Activated CD4-positive, alpha-beta memory T cell treated with anti-CD3 and anti-CD28 coated beads, Interleukin-2, amount 10 ng/mL, durations not matched to agents 7 days and 5 days (primary cell): ENCODE data around the gene MYRF. TPM values are rescaled to one million over a fixed set of nuclear protein-coding genes. Genes with fewer than 3 reads are reported as not detected.
A peak's percentile ranks its signal among the peaks of the same experiment; 100 is the strongest.

Experiments
- CTCF ChIA-PET: fragments of 350-600 bp; sonication (Branson Sonifier 250); formaldehyde crosslinking; loops from one replicate; lab custom pipeline; 2021; ENCODE audit warnings: antibody characterized with exemption, inconsistent platforms; lab: Charles Lee
- POLR2A ChIA-PET: fragments of 350-600 bp; sonication (Branson Sonifier 250); formaldehyde crosslinking; loops from one replicate; lab custom pipeline; 2021; ENCODE audit warnings: antibody characterized with exemption; lab: Charles Lee
- DNase-seq: peaks from one replicate; pipeline ENCODE4 v3.0.0-alpha.2; 2020
- H3K27ac Mint-ChIP-seq: one replicate; pipeline ENCODE4 v1.8.0; 2021; ENCODE audit warnings: mild to moderate bottlenecking, mixed read lengths
- H3K27me3 Mint-ChIP-seq: one replicate; pipeline ENCODE4 v1.8.0; 2021; ENCODE audit warnings: mixed read lengths
- H3K36me3 Mint-ChIP-seq: one replicate; pipeline ENCODE4 v1.8.0; 2021; ENCODE audit warnings: low read depth, mixed read lengths
- H3K4me1 Mint-ChIP-seq: one replicate; pipeline ENCODE4 v1.8.0; 2021; ENCODE audit warnings: mixed read lengths
- H3K4me3 Mint-ChIP-seq: one replicate; pipeline ENCODE4 v1.8.0; 2021; ENCODE audit warnings: mild to moderate bottlenecking, mixed read lengths
- H3K9me3 Mint-ChIP-seq: one replicate; pipeline ENCODE4 v1.8.0; 2021; ENCODE audit warnings: mixed read lengths
- total RNA-seq, 2 experiments: library from RNA; stranded (reverse); gene quantifications; one replicate each; pipeline ENCODE4 v1.2.3, GENCODE V29; 2021

The MYRF gene
- total RNA-seq, 2 experiments from 2014 or later = 4.6 to 4.9 TPM

GRCh38 chr11:61777234-61778090 is 25.0 kb downstream of the MYRF start:
- no peaks in the 10 kb centered on the region for H3K36me3 Mint-ChIP-seq

DNA sequence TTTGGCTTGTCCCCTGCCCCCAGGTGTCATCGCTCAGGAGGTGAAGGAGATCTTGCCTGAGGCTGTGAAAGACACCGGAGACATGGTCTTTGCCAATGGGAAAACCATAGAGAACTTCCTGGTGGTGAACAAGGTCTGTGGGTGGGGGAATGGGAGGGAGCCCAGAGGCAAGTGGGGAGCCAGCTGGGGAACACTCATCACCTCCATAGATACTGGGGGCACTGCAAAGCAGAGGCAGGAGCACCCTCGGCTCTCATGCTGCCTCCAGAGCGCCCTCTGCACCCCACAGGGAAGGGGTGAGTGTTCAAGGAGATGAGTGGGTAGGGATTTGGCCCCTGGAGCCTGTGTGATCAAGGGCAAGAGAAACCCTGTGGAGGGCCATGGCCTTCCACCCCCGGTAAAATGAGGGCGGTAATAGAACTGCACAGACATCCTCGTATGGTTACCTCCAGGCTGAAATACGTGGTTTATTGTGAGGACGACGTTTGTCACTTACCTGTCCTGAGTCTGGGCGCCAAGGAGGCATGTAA is 26.0 kb downstream of the MYRF start:
- no peaks in the 10 kb centered on the region for H3K36me3 Mint-ChIP-seq

More at GRCh38 chr11:61777234-61778090, 25.0 kb downstream of the MYRF start:
- POLR2A ChIA-PET = interaction anchor here (7.1 kb wide), 1 partner anchor 15 kb away, joined by 52 read pairs; the partner anchor contains the start of genes FEN1 and TMEM258
- Mint-ChIP-seq H3K27me3 (peaks cover 4% of the 10 kb centered on the region), H3K4me3 (no peak overlapping the region), H3K4me1 (peaks cover 28% of the 10 kb centered on the region), H3K27ac (no peak overlapping the region), H3K9me3 (no peaks in the 10 kb centered on the region)
- peak; percentile 66 for DNase-seq
- CTCF ChIA-PET = interaction anchor here (0.7 to 1.4 kb wide), 4 partner anchors 17 to 31 kb away, joined by 3 to 4 read pairs (median 4); no protein-coding TSS in a partner anchor

GRCh38 chr11:61778920-61779650 is 26.6 kb downstream of the MYRF start:
- peaks cover 20% of the 10 kb centered on the region for H3K4me1 Mint-ChIP-seq
- no peaks in the 10 kb centered on the region for H3K36me3 Mint-ChIP-seq
- ChIA-PET POLR2A (interaction anchor here (7.1 kb wide), 1 partner anchor 13 kb away, joined by 52 read pairs; the partner anchor contains the start of genes FEN1 and TMEM258), CTCF (interaction anchor here (0.9 to 1.4 kb wide), 4 partner anchors 11 to 46 kb away, joined by 3 to 5 read pairs (median 4); no protein-coding TSS in a partner anchor)
- H3K9me3 Mint-ChIP-seq = no peaks in the 10 kb centered on the region
- no peak overlapping the region for H3K27ac Mint-ChIP-seq
- no peak overlapping the region for H3K4me3 Mint-ChIP-seq
- H3K27me3 Mint-ChIP-seq = peaks cover 4% of the 10 kb centered on the region
- no peak for DNase-seq

More for the DNA sequence above, 26.0 kb downstream of the MYRF start:
- ChIA-PET CTCF (interaction anchor here (1.3 to 1.4 kb wide), 3 partner anchors 12 to 31 kb away, joined by 3 to 4 read pairs (median 4); no protein-coding TSS in a partner anchor), POLR2A (interaction anchor here (7.1 kb wide), 1 partner anchor 14 kb away, joined by 52 read pairs; the partner anchor contains the start of genes FEN1 and TMEM258)
- Mint-ChIP-seq H3K27me3 (peaks cover 4% of the 10 kb centered on the region), H3K4me3 (no peak overlapping the region), H3K9me3 (no peaks in the 10 kb centered on the region), H3K4me1 (peaks cover 20% of the 10 kb centered on the region), H3K27ac (no peak overlapping the region)
- DNase-seq = no peak

- CTCF ChIA-PET = interaction anchor here (0.9 to 1.4 kb wide), 3 partner anchors 11 to 46 kb away, joined by 3 to 5 read pairs (median 4); no protein-coding TSS in a partner anchor
Measured at GRCh38 chr11:61779666-61780525, 27.5 kb downstream of the MYRF start.

GRCh38 chr11:61780581-61781162 is 28.2 kb downstream of the MYRF start:
- H3K9me3 Mint-ChIP-seq = no peaks in the 10 kb centered on the region
- POLR2A ChIA-PET = interaction anchor here (1.5 to 7.1 kb wide), 3 partner anchors 9 to 34 kb away, joined by 5 to 52 read pairs (median 8); partner anchors contain the start of genes FEN1 and TMEM258
- no peak overlapping the region for H3K27ac Mint-ChIP-seq
- no peak overlapping the region for H3K4me3 Mint-ChIP-seq
- peaks cover 4% of the 10 kb centered on the region for H3K27me3 Mint-ChIP-seq
- H3K4me1 Mint-ChIP-seq = peaks cover 13% of the 10 kb centered on the region
- DNase-seq = no peak
- CTCF ChIA-PET = interaction anchor here (1.2 kb wide), 1 partner anchor 16 kb away, joined by 5 read pairs; no protein-coding TSS in a partner anchor
- peaks cover 7% of the 10 kb centered on the region for H3K36me3 Mint-ChIP-seq

More at GRCh38 chr11:61779666-61780525, 27.5 kb downstream of the MYRF start:
- DNase-seq = no peak
- POLR2A ChIA-PET = interaction anchor here (1.5 to 7.1 kb wide), 3 partner anchors 10 to 35 kb away, joined by 5 to 52 read pairs (median 8); partner anchors contain the start of genes FEN1 and TMEM258
- H3K36me3 Mint-ChIP-seq = peaks cover 2% of the 10 kb centered on the region
- H3K27ac Mint-ChIP-seq = no peak overlapping the region
- H3K9me3 Mint-ChIP-seq = no peaks in the 10 kb centered on the region
- H3K4me3 Mint-ChIP-seq = no peak overlapping the region
- peaks cover 4% of the 10 kb centered on the region for H3K27me3 Mint-ChIP-seq
- H3K4me1 Mint-ChIP-seq = peaks cover 17% of the 10 kb centered on the region

- Mint-ChIP-seq H3K4me3 (no peak overlapping the region), H3K4me1 (peaks cover 10% of the 10 kb centered on the region), H3K9me3 (no peaks in the 10 kb centered on the region), H3K36me3 (peaks cover 13% of the 10 kb centered on the region), H3K27me3 (peaks cover 4% of the 10 kb centered on the region), H3K27ac (no peak overlapping the region)
- ChIA-PET POLR2A (interaction anchor here (2.6 to 7.1 kb wide), 2 partner anchors 11 to 33 kb away, joined by 8 to 52 read pairs; partner anchors contain the start of genes FEN1 and TMEM258), CTCF (interaction anchor here (1.0 kb wide), 1 partner anchor 10 kb away, joined by 3 read pairs; no protein-coding TSS in a partner anchor)
- DNase-seq = no peak
Measured at GRCh38 chr11:61781585-61781984, 29.1 kb downstream of the MYRF start.

DNA sequence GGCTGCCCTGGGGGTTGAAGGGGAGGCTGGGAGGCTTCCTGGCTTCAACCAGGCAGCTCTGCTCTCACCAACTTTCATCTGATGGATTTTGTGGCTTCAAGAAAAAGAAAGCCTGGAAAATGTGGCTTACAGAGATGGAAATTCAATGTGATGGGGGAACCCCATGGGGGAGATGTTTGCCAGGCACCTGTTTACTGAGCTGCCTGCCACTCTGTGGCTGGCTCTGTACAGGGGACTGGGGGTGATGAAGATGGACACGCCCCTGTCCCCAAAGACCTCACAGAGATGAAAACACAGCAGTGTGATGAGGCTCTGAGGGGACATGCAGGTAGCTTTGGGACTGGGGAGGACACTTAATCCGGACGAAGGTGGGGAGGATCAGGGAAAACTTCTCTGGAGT is 29.9 kb downstream of the MYRF start:
- H3K27ac Mint-ChIP-seq = no peak overlapping the region
- POLR2A ChIA-PET = interaction anchor here (2.6 to 7.1 kb wide), 2 partner anchors 10 to 32 kb away, joined by 8 to 52 read pairs; partner anchors contain the start of genes FEN1 and TMEM258
- CTCF ChIA-PET = interaction anchor here (0.6 to 1.0 kb wide), 2 partner anchors 9 to 15 kb away, joined by 3 read pairs; no protein-coding TSS in a partner anchor
- H3K4me3 Mint-ChIP-seq = no peak overlapping the region
- H3K4me1 Mint-ChIP-seq = peaks cover 3% of the 10 kb centered on the region
- peaks cover 15% of the 10 kb centered on the region for H3K36me3 Mint-ChIP-seq
- H3K27me3 Mint-ChIP-seq = peaks cover 4% of the 10 kb centered on the region
- DNase-seq = no peak
- H3K9me3 Mint-ChIP-seq = no peaks in the 10 kb centered on the region

DNA sequence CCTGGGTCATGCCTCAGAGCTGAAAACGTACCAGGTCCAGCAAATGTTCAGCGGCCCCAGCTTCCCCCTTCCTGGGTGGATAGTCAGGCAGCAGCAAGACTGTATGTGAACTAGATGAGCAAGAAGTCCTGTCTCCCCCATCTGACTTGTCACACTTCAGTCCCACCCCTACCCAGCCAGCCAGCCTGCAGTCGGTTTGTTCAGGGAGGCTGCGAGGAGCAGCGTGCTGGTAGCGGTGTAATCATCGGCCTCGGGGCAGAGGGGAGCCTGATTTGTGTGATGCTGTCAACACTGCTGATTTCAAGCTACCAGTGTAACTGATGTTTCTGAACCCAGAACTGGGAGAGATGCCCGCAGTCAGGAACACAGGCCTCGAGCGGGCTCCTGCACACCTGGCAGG is 30.4 kb downstream of the MYRF start:
- Mint-ChIP-seq H3K9me3 (no peaks in the 10 kb centered on the region), H3K36me3 (peaks cover 15% of the 10 kb centered on the region), H3K27me3 (peaks cover 4% of the 10 kb centered on the region), H3K4me3 (no peak overlapping the region), H3K27ac (no peak overlapping the region), H3K4me1 (peaks cover 2% of the 10 kb centered on the region)
- ChIA-PET POLR2A (interaction anchor here (2.6 to 7.1 kb wide), 2 partner anchors 9 to 32 kb away, joined by 8 to 52 read pairs; partner anchors contain the start of genes FEN1 and TMEM258), CTCF (interaction anchor here (0.6 to 1.0 kb wide), 2 partner anchors 9 to 15 kb away, joined by 3 read pairs; no protein-coding TSS in a partner anchor)
- no peak for DNase-seq

DNA sequence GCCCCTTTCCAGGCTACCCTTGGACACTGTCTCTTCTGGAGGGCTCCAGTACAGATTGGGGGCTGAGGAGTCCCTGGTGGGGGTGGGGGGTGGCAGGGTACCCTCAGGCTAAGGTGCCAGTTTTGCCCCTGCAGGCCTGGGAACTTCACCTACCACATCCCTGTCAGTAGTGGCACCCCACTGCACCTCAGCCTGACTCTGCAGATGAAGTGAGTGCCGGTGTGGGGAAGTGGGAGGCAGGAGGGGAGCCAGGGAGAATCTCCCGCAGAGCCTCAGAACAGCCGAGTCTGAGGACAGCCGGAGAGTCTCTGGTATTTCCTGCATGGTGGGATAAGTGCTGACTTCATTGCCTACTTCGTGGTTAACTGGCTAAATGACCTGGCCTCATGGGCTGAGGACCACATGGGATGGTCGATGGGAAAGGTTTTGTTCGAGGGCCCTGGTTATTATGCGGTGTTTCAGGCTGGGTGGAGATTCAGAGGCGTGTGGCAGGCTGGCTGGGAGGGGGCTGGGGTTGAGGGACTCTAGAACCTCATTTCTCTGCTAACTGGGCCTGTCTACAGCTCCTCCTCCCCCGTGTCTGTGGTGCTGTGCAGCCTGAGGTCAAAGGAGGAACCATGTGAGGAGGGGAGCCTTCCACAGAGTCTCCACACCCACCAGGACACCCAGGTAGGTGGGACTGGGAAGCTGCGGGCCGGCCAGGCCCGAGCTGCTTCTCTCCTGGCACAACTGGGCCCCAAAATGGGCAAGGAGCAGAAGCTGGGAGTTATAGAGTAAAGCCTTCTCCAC is 31.5 kb downstream of the MYRF start:
- DNase-seq = no peak
- H3K9me3 Mint-ChIP-seq = no peaks in the 10 kb centered on the region
- ChIA-PET POLR2A (interaction anchor here (1.5 kb wide), 1 partner anchor 9 kb away, joined by 4 read pairs; the partner anchor contains the start of genes FEN1 and TMEM258), CTCF (interaction anchor here (1.0 kb wide), 1 partner anchor 13 kb away, joined by 3 read pairs; no protein-coding TSS in a partner anchor)
- no peaks in the 10 kb centered on the region for H3K27me3 Mint-ChIP-seq
- H3K27ac Mint-ChIP-seq = no peak overlapping the region
- peaks cover 25% of the 10 kb centered on the region for H3K36me3 Mint-ChIP-seq
- no peaks in the 10 kb centered on the region for H3K4me1 Mint-ChIP-seq
- no peak overlapping the region for H3K4me3 Mint-ChIP-seq

DNA sequence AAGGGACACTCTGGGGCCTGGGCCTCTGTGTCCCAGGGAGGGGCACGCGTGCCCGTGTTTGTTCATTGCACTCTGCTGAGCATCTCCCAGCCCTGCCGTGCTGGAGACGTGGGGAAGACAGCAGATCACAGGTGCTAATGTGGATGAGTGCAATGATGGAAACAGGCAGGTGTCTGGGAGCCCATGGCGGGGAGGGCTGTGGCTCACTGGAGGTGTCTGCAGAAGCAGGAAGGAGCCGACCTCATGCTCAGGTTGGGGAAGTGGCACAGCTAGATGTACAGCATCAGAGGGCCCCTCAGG is 32.0 kb downstream of the MYRF start:
- no peaks in the 10 kb centered on the region for H3K9me3 Mint-ChIP-seq
- no peak overlapping the region for H3K27ac Mint-ChIP-seq
- no peaks in the 10 kb centered on the region for H3K27me3 Mint-ChIP-seq
- no peak overlapping the region for H3K4me3 Mint-ChIP-seq
- POLR2A ChIA-PET = interaction anchor here (1.5 kb wide), 1 partner anchor 8 kb away, joined by 4 read pairs; the partner anchor contains the start of genes FEN1 and TMEM258
- H3K36me3 Mint-ChIP-seq = peaks cover 29% of the 10 kb centered on the region
- H3K4me1 Mint-ChIP-seq = peaks cover 3% of the 10 kb centered on the region
- DNase-seq = no peak
- CTCF ChIA-PET = interaction anchor here (1.0 kb wide), 1 partner anchor 12 kb away, joined by 3 read pairs; no protein-coding TSS in a partner anchor
